ENCODE results near the gene SNX20.

SNX20 gene

GRCh38 chr16:50642349-50642748, 38.8 kb downstream of the SNX20 start:
- no peak for DNase-seq
- in situ Hi-C loops (cut with HindIII; ENCODE audit: low pct_ligation_motif_present, low pct_unique_long_range_greater_than_20kb, low sequenced_read_pairs): no loop called here

GRCh38 chr16:50641818-50642187, 39.3 kb downstream of the SNX20 start:
- in situ Hi-C loops (cut with HindIII; ENCODE audit: low pct_ligation_motif_present, low pct_unique_long_range_greater_than_20kb, low sequenced_read_pairs): no loop called here
- no peak for DNase-seq

GRCh38 chr16:50640919-50641817, 39.9 kb downstream of the SNX20 start:
- DNase-seq: no peak
- in situ Hi-C loops (cut with HindIII; ENCODE audit: low pct_ligation_motif_present, low pct_unique_long_range_greater_than_20kb, low sequenced_read_pairs): no loop called here

GRCh38 chr16:50640391-50640790, 40.7 kb downstream of the SNX20 start:
- in situ Hi-C loops (cut with HindIII; ENCODE audit: low pct_ligation_motif_present, low pct_unique_long_range_greater_than_20kb, low sequenced_read_pairs): no loop called here
- DNase-seq: peak; percentile 31

GRCh38 chr16:50638816-50639670, 42.1 kb downstream of the SNX20 start:
- no peak for DNase-seq
- in situ Hi-C loops (cut with HindIII; ENCODE audit: low pct_ligation_motif_present, low pct_unique_long_range_greater_than_20kb, low sequenced_read_pairs): no loop called here

- no peak for DNase-seq
- in situ Hi-C loops (cut with HindIII; ENCODE audit: low pct_ligation_motif_present, low pct_unique_long_range_greater_than_20kb, low sequenced_read_pairs): no loop called here
Measured at GRCh38 chr16:50637716-50638602, 43.2 kb downstream of the SNX20 start.

GRCh38 chr16:50636753-50637374, 44.2 kb downstream of the SNX20 start:
- DNase-seq: no peak
- in situ Hi-C loops (cut with HindIII; ENCODE audit: low pct_ligation_motif_present, low pct_unique_long_range_greater_than_20kb, low sequenced_read_pairs): no loop called here

GRCh38 chr16:50635505-50636392, 45.4 kb downstream of the SNX20 start:
- in situ Hi-C loops (cut with HindIII; ENCODE audit: low pct_ligation_motif_present, low pct_unique_long_range_greater_than_20kb, low sequenced_read_pairs): no loop called here
- no peak for DNase-seq

- DNase-seq: no peak
- in situ Hi-C loops (cut with HindIII; ENCODE audit: low pct_ligation_motif_present, low pct_unique_long_range_greater_than_20kb, low sequenced_read_pairs): no loop called here
Measured at GRCh38 chr16:50634947-50635346, 46.2 kb downstream of the SNX20 start.

GRCh38 chr16:50634090-50634489, 47.0 kb downstream of the SNX20 start:
- no peak for DNase-seq
- in situ Hi-C loops (cut with HindIII; ENCODE audit: low pct_ligation_motif_present, low pct_unique_long_range_greater_than_20kb, low sequenced_read_pairs): no loop called here

GRCh38 chr16:50632927-50633800, 47.9 kb downstream of the SNX20 start:
- in situ Hi-C loops (cut with HindIII; ENCODE audit: low pct_ligation_motif_present, low pct_unique_long_range_greater_than_20kb, low sequenced_read_pairs): no loop called here
- DNase-seq: no peak

GRCh38 chr16:50631985-50632576, 49.0 kb downstream of the SNX20 start:
- in situ Hi-C loops (cut with HindIII; ENCODE audit: low pct_ligation_motif_present, low pct_unique_long_range_greater_than_20kb, low sequenced_read_pairs): no loop called here

GRCh38 chr16:50631249-50631984, 49.7 kb downstream of the SNX20 start:
- DNase-seq: no peak
- in situ Hi-C loops (cut with HindIII; ENCODE audit: low pct_ligation_motif_present, low pct_unique_long_range_greater_than_20kb, low sequenced_read_pairs): no loop called here

More at GRCh38 chr16:50631985-50632576, 49.0 kb downstream of the SNX20 start:
- no peak for DNase-seq

- in situ Hi-C loops (cut with HindIII; ENCODE audit: low pct_ligation_motif_present, low pct_unique_long_range_greater_than_20kb, low sequenced_read_pairs): no loop called here
- no peak for DNase-seq
Measured at GRCh38 chr16:50630394-50631020, 50.6 kb downstream of the SNX20 start.

GRCh38 chr16:50629334-50629733, 51.8 kb downstream of the SNX20 start:
- no peak for DNase-seq
- in situ Hi-C loops (cut with HindIII; ENCODE audit: low pct_ligation_motif_present, low pct_unique_long_range_greater_than_20kb, low sequenced_read_pairs): no loop called here
